ENCODE results near the gene NEDD4L. TPM values are rescaled to one million over a fixed set of nuclear protein-coding genes. Genes with fewer than 3 reads are reported as not detected.

NEDD4L gene
- total RNA-seq, 4 donors from 2014 or later: 44.0 to 104 (median 59.6) TPM

DNA sequence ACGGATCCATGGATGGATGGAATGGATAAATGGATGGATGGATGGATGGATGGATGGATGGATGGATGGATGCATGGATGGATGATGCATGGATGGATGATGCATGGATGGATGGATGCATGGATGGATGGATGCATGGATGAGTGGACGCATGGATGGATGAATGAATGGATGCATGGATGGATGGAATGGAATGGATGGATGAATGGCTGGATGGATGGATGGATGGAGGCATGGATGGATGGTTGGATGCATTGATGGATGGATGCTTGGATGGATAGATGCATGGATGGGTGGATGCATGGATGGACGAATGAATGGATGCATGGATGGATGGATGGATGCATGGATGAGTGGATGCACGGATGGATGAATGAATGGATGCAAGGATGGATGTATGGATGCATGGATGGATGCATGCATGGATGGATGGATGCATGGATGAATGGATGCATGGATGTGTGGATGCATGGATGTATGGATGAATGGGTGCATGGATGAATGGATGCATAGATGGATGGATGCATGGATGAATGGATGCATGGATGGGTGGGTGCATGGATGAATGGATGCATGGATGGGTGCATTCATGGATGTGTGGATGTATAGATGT is 375.7 kb downstream of the NEDD4L start:
- no peak for DNase-seq (ENCODE audit: low spot score in 2 of 2)
- no peaks in the 10 kb centered on the region for H3K4me1 ChIP-seq
- H3K27me3 ChIP-seq: no peaks in the 10 kb centered on the region
- WGBS: 68% methylated on average over 4 of the region's 4 CpGs
- H3K36me3 ChIP-seq: no peaks in the 10 kb centered on the region
- no peak overlapping the region for H3K27ac ChIP-seq
- no peaks in the 10 kb centered on the region for H3K9me3 ChIP-seq
- TF ChIP-seq EP300 (IDR thresholded peaks at IDR 0.05): no peak
- TF ChIP-seq POLR2AphosphoS5 (IDR thresholded peaks at IDR 0.05): no peak
- TF ChIP-seq, protein P1, sequence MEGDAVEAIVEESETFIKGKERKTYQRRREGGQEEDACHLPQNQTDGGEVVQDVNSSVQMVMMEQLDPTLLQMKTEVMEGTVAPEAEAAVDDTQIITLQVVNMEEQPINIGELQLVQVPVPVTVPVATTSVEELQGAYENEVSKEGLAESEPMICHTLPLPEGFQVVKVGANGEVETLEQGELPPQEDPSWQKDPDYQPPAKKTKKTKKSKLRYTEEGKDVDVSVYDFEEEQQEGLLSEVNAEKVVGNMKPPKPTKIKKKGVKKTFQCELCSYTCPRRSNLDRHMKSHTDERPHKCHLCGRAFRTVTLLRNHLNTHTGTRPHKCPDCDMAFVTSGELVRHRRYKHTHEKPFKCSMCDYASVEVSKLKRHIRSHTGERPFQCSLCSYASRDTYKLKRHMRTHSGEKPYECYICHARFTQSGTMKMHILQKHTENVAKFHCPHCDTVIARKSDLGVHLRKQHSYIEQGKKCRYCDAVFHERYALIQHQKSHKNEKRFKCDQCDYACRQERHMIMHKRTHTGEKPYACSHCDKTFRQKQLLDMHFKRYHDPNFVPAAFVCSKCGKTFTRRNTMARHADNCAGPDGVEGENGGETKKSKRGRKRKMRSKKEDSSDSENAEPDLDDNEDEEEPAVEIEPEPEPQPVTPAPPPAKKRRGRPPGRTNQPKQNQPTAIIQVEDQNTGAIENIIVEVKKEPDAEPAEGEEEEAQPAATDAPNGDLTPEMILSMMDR (IDR thresholded peaks at IDR 0.05): no peak
- no peak for TF ChIP-seq POLR2A (IDR thresholded peaks at IDR 0.05)
- H3K4me3 ChIP-seq: no peak overlapping the region

DNA sequence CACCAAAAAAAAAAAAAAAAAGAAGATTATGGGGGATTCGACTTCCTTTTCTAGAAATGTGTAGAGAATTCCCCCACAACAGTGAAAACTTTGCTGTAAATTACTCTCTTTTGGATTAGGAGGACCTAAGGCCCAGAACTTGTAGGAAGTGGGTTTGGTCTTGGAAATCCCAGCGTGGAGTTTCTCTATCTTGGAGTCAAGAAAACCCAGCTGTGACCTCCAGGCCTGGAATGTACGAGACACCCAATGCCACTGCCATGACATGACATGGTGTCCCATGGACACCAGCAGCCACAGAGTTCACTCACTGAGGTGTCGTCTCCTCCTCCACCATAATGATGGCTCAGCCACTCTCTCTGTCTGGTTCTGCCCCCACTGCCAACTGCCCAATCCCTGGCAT is 382.6 kb downstream of the NEDD4L start:
- Histone ChIP-seq H3K27me3 (no peaks in the 10 kb centered on the region), H3K9me3 (no peaks in the 10 kb centered on the region), H3K27ac (no peak overlapping the region), H3K4me1 (no peaks in the 10 kb centered on the region), H3K36me3 (no peaks in the 10 kb centered on the region), H3K4me3 (no peak overlapping the region)
- no peak for DNase-seq (ENCODE audit: low spot score in 2 of 2)
- WGBS: 89% methylated on average over 4 of the region's 4 CpGs
- TF ChIP-seq, protein P1 (IDR thresholded peaks at IDR 0.05): no peak
- TF ChIP-seq EP300 (IDR thresholded peaks at IDR 0.05) (no peak), POLR2A (IDR thresholded peaks at IDR 0.05) (no peak), POLR2AphosphoS5 (IDR thresholded peaks at IDR 0.05) (no peak)

DNA sequence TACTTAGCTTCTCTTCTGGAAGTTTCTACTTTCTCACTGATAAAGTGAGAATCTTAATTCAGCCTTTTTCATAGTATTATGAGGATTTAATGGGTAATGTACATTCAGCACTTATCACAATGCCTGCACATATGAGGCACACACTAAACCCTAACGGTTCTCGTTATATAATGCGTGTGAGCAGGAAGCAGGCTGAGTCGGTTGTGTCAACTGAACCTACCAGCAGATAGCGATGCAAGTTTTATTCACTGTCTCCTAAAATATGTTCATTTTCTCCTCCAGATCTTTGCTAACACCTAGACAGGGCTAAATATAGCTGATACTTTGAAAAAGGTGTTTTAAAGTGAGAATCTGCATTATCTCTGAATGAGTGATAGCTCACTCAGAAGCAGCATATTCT is 383.3 kb downstream of the NEDD4L start:
- no peak for TF ChIP-seq EP300 (IDR thresholded peaks at IDR 0.05)
- TF ChIP-seq POLR2A (IDR thresholded peaks at IDR 0.05): no peak
- TF ChIP-seq, protein P1 (IDR thresholded peaks at IDR 0.05): no peak
- TF ChIP-seq POLR2AphosphoS5 (IDR thresholded peaks at IDR 0.05): no peak
- H3K36me3 ChIP-seq: no peaks in the 10 kb centered on the region
- H3K27ac ChIP-seq: no peak overlapping the region
- H3K9me3 ChIP-seq: no peaks in the 10 kb centered on the region
- WGBS: 75% methylated on average over 5 of the region's 5 CpGs
- H3K27me3 ChIP-seq: no peaks in the 10 kb centered on the region
- no peak for DNase-seq (ENCODE audit: low spot score in 2 of 2)
- no peak overlapping the region for H3K4me3 ChIP-seq
- H3K4me1 ChIP-seq: no peaks in the 10 kb centered on the region

DNA sequence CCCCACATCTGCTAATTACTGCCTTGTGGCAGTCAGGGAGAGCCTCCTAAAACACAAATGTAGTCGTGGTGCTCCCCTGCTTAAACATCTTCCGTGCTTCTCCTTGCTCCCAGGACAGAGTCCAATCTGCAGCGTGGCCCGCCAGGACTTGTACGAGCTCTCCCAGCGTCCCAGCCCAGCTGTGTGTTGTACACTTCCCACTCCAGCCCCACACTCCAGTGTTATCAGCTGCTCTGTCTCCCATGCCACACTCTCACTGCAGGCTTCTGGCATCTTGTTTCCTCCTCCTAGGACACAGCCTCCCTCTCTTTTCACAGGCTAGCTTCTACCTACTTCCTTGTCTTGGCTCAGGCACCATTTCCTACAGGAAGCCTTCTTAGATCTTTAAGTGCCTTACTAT is 385.4 kb downstream of the NEDD4L start:
- TF ChIP-seq, protein P1 (IDR thresholded peaks at IDR 0.05): no peak
- TF ChIP-seq POLR2AphosphoS5 (IDR thresholded peaks at IDR 0.05): no peak
- TF ChIP-seq POLR2A (IDR thresholded peaks at IDR 0.05): no peak
- no peak for TF ChIP-seq EP300 (IDR thresholded peaks at IDR 0.05)
- no peaks in the 10 kb centered on the region for H3K27me3 ChIP-seq
- no peak overlapping the region for H3K4me3 ChIP-seq
- H3K36me3 ChIP-seq: no peaks in the 10 kb centered on the region
- no peaks in the 10 kb centered on the region for H3K9me3 ChIP-seq
- WGBS: 57% methylated on average over 6 of the region's 6 CpGs
- no peaks in the 10 kb centered on the region for H3K4me1 ChIP-seq
- no peak overlapping the region for H3K27ac ChIP-seq
- DNase-seq (ENCODE audit: low spot score in 2 of 2): no peak

DNA sequence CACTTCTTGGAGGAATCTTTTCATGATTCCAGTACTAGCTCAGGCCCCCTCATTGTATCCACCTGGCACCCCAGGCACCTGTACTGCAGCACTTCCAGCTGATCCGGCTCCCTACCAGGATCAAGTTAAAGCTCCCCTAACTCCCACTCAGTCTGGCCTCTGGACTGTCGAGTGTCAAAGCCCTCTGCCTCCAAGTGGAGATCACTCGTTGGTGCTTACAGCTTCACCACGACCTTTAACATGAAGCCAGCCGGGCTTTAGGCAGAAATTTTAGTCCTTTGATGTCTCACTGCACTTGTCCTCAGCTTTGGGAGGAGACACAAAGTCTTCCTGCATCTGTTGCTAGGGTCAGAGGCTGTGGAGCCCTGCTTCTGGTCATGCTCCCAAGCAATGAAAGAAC is 387.2 kb downstream of the NEDD4L start:
- Histone ChIP-seq H3K27ac (no peak overlapping the region), H3K9me3 (no peaks in the 10 kb centered on the region), H3K4me3 (no peak overlapping the region), H3K36me3 (no peaks in the 10 kb centered on the region), H3K27me3 (no peaks in the 10 kb centered on the region), H3K4me1 (no peaks in the 10 kb centered on the region)
- TF ChIP-seq, protein P1 (IDR thresholded peaks at IDR 0.05): no peak
- no peak for DNase-seq (ENCODE audit: low spot score in 2 of 2)
- WGBS: 81% methylated on average over 5 of the region's 5 CpGs
